ENCODE data around the gene MMP17.
A peak's percentile ranks its signal among the peaks of the same experiment; 100 is the strongest.

Gene MMP17

GRCh38 chr12:131896080-131896810 lies 68.1 kb downstream of the MMP17 start:
- DNase-seq, result peak; percentile 80

DNA sequence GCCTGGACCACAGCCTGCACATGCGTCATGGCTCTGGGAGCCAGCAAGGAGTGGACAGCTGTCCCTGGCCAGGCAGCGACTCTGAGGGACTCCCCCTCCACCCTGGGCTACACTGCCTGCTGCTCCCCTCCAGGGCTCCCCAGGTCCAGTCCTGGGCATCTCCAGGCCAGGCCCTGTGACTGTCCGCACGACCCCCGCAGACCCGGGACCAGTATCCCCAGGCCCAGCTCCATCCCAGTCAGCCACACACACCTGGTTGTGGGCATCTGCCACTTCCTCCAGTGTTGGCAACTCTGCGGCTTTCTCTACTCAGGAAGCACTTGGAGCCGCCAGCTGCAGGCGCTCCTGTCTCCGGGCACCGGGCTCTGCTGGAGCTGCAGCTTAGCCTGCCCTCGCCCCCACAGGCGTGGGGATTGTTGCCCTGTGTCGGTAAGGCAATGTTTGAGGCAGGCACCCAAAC lies 68.6 kb downstream of the MMP17 start:
- DNase-seq, result no peak

DNA sequence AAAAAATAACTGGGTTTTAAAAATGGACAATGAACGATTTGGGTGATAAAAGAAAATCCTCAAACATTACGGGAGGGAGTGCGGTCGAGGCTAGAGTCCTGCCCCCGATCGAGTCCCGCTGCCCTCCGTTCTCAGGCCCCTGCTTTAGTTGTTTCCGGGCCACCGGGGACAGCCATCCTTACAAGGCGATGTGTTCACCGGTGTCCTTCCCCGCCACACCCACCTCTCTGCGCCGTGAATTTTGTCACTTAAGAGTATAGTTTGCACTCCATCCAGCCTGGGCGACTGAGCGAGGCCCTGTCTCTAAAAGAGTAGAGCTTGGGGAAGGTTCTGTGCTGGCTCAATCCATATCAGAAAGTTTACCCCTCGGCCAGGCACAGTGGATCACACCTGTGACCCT lies 69.1 kb downstream of the MMP17 start:
- DNase-seq, result no peak

- DNase-seq, result no peak
Measured at GRCh38 chr12:131897875-131898274, 69.7 kb downstream of the MMP17 start.

- DNase-seq, result no peak
Measured at GRCh38 chr12:131900397-131900796, 72.2 kb downstream of the MMP17 start.

Data from suppressor macrophage treated with lipopolysaccharide for 4 hours (primary cell).